Measurements from ENCODE around the gene ATG9B.
A peak's percentile ranks its signal among the peaks of the same experiment; 100 is the strongest.
"Not testable (repeated sequence)": the region's sequence is repeated elsewhere in the genome, so short reads cannot be mapped to it uniquely, and the experiment has no call there.

ATG9B gene

DNA sequence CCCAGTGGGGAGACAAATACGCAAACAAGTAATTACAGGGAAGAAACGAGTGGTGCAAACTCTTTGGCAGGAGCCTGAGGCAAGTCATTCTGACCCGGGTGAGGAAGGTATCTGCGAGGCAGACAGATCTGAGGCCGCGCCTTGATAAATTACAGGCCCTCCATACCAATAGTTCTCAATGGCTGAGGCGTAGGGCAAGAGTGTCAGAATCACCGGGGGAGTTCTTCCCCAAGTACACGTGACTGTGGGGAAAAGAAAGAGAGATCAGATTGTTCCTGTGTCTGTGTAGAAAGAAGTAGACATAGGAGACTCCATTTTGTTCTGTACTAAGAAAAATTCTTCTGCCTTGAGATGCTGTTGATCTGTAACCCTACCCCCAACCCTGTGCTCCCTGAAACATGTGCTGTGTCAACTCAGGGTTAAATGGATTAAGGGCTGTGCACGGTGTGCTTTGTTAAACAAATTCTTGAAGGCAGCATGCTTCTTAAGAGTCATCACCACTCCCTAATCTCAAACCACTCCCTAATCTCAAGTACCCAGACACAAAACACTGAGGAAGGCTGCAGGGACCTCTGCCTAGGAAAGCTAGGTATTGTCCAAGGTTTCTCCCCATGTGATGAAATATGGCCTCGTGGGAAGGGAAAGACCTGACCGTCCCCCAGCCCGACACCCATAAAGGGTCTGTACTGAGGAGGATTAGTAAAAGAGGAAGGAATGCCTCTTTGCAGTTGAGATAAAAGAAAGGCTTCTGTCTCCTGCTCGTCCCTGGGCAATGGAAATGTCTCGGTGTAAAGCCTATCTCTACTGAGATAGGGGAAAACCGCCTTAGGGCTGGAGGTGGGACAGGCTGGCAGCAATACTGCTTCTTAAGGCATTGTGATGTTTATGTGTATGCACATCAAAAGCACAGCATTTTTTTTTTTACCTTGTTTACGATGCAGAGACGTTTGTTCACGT lies 2.8 kb upstream of the ATG9B start:
- H3K9me3 ChIP-seq (ENCODE audit: control insufficient read depth, low read length); H3K4me1 ChIP-seq (ENCODE audit: control insufficient read depth, insufficient read depth, low read length): not testable (repeated sequence)

DNA sequence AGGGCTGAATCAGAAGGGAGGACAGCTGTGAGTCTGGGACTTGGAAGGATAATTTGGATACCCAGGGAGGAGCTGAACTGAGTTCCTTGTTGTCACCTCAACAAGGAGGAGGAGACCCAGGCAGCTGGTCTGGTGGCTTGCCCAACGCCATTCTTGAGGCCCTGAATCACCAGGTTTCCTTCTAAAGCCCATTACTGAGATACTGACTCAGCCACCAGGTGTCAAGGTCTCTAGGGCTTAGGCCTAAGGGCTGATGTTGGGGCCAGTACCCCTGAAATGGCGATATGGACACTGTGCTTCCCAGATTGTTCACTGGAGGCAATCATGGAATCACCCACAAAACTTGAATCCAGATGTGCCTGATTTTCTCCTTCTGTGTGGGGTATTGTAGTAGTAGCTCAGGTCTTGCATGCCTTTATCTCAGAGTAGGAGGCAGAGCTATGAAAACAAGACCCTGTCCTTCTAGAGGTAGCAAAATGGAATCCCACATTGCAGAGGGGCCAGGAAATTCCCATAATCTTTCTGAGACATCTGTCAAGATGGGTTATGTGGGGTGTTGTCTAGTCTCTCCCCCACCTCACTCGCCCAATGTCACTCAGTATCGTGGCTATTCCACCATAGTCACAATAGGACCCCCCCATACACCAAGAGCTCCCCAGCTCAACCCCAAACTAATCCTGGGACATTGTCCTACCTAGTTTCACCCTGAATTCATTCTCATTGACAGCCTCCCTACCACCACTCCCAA lies 1.8 kb upstream of the ATG9B start:
- H3K9me3 ChIP-seq (ENCODE audit: control insufficient read depth, low read length): no peaks in the 10 kb centered on the region
- peaks cover 8% of the 10 kb centered on the region for H3K4me1 ChIP-seq (ENCODE audit: control insufficient read depth, insufficient read depth, low read length)
- H3K36me3 ChIP-seq (ENCODE audit: control insufficient read depth, insufficient read depth, low read length): no peaks in the 10 kb centered on the region
- no peak overlapping the region for H3K4me3 ChIP-seq (ENCODE audit: insufficient read depth, low read depth, low read length)
- no peak overlapping the region for H3K27ac ChIP-seq (ENCODE audit: insufficient read depth, low read depth, low read length, poor library complexity, severe bottlenecking)
- 91 to 92% methylated on average over 4 of the region's 4 CpGs for WGBS, 2 experiments
- H3K27me3 ChIP-seq (ENCODE audit: control insufficient read depth, insufficient read depth, low read length, poor library complexity, severe bottlenecking): no peaks in the 10 kb centered on the region

More for the DNA sequence above, 2.8 kb upstream of the ATG9B start:
- WGBS, 2 experiments: 29 to 33% methylated on average over 19 of the region's 19 CpGs
- H3K36me3 ChIP-seq (ENCODE audit: control insufficient read depth, insufficient read depth, low read length); H3K27me3 ChIP-seq (ENCODE audit: control insufficient read depth, insufficient read depth, low read length, poor library complexity, severe bottlenecking): not testable (repeated sequence)
- Histone ChIP-seq H3K4me3 (ENCODE audit: insufficient read depth, low read depth, low read length) (peak overlapping the region; percentile 89), H3K27ac (ENCODE audit: insufficient read depth, low read depth, low read length, poor library complexity, severe bottlenecking) (peak overlapping the region; percentile 70)

DNA sequence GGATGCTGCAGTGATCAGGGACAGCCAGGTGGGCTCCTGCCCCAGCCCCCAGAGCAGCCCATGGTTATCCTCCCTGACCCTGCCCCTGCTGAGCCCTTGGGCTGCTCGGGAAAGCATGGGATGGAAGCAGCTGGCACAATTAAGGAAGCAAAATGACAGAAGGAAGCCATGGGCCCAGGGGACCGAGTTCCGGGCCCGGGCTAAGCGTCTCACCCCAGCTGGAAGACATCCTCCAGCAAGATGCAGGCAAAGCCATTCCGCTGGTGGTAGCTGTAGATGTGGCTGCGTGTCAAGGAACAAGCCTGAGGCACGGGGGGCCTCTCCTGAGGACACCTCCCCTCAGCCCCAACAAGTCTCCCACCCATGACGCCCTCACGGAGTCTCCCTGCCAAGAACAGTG lies 1.1 kb downstream of the ATG9B start:
- no peak overlapping the region for H3K4me3 ChIP-seq (ENCODE audit: insufficient read depth, low read depth, low read length)
- peaks cover 17% of the 10 kb centered on the region for H3K27me3 ChIP-seq (ENCODE audit: control insufficient read depth, insufficient read depth, low read length, poor library complexity, severe bottlenecking)
- H3K4me1 ChIP-seq (ENCODE audit: control insufficient read depth, insufficient read depth, low read length): peaks cover 26% of the 10 kb centered on the region
- no peaks in the 10 kb centered on the region for H3K36me3 ChIP-seq (ENCODE audit: control insufficient read depth, insufficient read depth, low read length)
- H3K9me3 ChIP-seq (ENCODE audit: control insufficient read depth, low read length): no peaks in the 10 kb centered on the region
- WGBS, 2 experiments: 91 to 93% methylated on average over 10 of the region's 10 CpGs
- H3K27ac ChIP-seq (ENCODE audit: insufficient read depth, low read depth, low read length, poor library complexity, severe bottlenecking): no peak overlapping the region

DNA sequence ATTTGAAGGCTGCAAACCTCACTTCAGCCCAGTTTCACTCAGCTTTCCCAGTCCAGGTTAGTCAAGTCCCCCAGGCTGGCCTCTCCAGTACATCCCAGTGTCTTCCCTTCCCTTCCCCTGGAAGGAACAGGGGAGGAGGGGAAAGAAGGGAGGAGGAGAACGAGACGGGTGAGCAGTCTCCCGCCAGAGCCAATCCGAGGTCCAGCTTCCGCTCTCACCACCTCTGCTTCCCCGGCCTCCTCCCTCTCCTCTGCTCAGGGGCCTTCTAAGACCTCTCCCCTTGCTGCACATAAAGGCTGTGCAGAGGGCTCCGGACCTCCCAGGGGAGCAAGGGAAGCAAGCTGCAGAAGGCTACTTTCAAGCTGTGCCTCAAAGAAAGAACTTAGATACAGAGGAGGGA lies 4.1 kb downstream of the ATG9B start:
- peaks cover 28% of the 10 kb centered on the region for H3K27me3 ChIP-seq (ENCODE audit: control insufficient read depth, insufficient read depth, low read length, poor library complexity, severe bottlenecking)
- H3K4me3 ChIP-seq (ENCODE audit: insufficient read depth, low read depth, low read length): no peak overlapping the region
- peaks cover 21% of the 10 kb centered on the region for H3K4me1 ChIP-seq (ENCODE audit: control insufficient read depth, insufficient read depth, low read length)
- no peaks in the 10 kb centered on the region for H3K36me3 ChIP-seq (ENCODE audit: control insufficient read depth, insufficient read depth, low read length)
- H3K27ac ChIP-seq (ENCODE audit: insufficient read depth, low read depth, low read length, poor library complexity, severe bottlenecking): peak overlapping the region; percentile 47
- no peaks in the 10 kb centered on the region for H3K9me3 ChIP-seq (ENCODE audit: control insufficient read depth, low read length)
- WGBS, 2 experiments: 12 to 22% methylated on average over 5 to 7 of the region's 7 CpGs

DNA sequence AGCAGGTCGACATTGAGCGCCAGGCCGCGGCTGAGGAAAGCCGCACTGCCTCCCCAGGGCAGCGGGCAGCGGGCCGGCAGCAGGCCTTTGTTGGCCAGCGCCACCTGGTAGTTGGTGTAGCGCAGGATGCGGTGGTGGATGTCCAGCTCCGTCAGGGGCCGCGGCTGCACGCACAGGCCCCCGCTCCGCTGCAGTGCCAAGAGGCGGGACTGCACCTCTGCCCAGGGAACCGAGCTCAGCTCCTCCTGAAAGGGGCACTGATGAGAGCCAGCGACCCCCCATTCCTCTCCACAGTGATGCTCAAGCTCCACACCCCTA lies 5.2 kb downstream of the ATG9B start:
- Histone ChIP-seq H3K27me3 (ENCODE audit: control insufficient read depth, insufficient read depth, low read length, poor library complexity, severe bottlenecking) (peaks cover 28% of the 10 kb centered on the region), H3K27ac (ENCODE audit: insufficient read depth, low read depth, low read length, poor library complexity, severe bottlenecking) (no peak overlapping the region), H3K4me1 (ENCODE audit: control insufficient read depth, insufficient read depth, low read length) (peaks cover 21% of the 10 kb centered on the region), H3K9me3 (ENCODE audit: control insufficient read depth, low read length) (no peaks in the 10 kb centered on the region), H3K36me3 (ENCODE audit: control insufficient read depth, insufficient read depth, low read length) (no peaks in the 10 kb centered on the region), H3K4me3 (ENCODE audit: insufficient read depth, low read depth, low read length) (peak overlapping the region; percentile 11)
- 56 to 59% methylated on average over 20 of the region's 20 CpGs for WGBS, 2 experiments

DNA sequence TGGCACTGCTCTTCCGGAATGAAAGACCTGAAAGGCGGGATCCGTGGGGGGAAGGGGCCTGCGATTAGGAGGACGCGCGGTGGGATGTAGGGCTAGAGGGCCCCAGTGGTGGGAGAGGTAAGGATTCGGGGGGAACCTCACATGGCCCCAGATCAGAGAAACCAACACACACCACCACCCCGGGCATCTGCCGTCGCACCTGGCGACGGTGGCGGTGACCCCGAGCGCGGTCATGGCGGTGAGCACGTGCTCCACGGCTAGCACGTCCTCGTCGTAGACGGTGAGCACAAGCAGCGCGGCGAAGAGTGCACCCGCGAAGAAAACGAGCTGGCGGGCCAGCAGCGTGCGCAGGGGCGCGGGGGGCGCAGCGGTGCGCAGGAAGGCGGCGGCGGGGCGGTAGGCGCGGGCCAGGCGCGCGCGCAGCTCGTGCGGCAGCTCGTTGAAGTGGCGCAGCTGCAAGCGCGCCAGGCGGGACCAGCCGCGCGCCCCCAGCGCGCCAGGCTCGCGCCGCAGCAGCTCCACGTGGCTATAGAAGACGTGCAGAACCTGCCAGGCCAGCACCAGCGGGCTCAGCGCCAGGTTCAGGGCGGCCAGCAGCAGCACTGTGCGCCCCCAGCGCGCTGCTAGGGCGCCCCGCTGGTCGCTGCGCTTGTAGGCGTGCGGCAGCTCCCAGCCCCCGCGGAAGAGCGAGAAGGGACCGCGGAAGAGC lies 5.7 kb downstream of the ATG9B start:
- 5% methylated on average over 82 of the region's 82 CpGs for WGBS, 2 experiments
- Histone ChIP-seq H3K4me3 (ENCODE audit: insufficient read depth, low read depth, low read length) (peak overlapping the region; percentile 11), H3K9me3 (ENCODE audit: control insufficient read depth, low read length) (no peaks in the 10 kb centered on the region), H3K36me3 (ENCODE audit: control insufficient read depth, insufficient read depth, low read length) (no peaks in the 10 kb centered on the region), H3K27ac (ENCODE audit: insufficient read depth, low read depth, low read length, poor library complexity, severe bottlenecking) (no peak overlapping the region), H3K27me3 (ENCODE audit: control insufficient read depth, insufficient read depth, low read length, poor library complexity, severe bottlenecking) (peaks cover 28% of the 10 kb centered on the region), H3K4me1 (ENCODE audit: control insufficient read depth, insufficient read depth, low read length) (peaks cover 21% of the 10 kb centered on the region)

DNA sequence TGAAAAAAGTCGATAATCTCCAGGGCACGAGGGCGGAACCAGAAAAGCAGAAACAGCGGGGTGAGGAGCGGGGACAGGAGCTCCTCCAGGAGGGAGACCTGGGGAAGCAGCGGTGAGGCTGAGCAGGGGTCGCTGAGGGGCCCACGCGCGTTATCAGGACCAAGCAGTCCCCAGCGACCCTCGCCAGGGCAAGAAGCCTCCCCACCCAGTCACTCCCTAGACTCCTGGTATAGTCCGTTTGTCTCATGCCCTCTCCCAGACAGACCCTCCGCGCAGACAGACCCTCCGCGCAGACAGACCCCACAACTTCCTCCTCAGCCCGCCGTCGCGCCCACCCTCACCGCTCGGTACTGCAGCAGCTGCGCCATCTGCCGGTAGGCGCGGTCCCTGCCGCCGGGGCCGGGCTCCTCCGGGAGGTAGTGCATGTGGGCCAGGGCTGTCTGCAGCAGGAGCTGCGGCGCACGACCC lies 6.3 kb downstream of the ATG9B start:
- H3K36me3 ChIP-seq (ENCODE audit: control insufficient read depth, insufficient read depth, low read length): no peaks in the 10 kb centered on the region
- 13 to 14% methylated on average over 34 of the region's 34 CpGs for WGBS, 2 experiments
- H3K4me3 ChIP-seq (ENCODE audit: insufficient read depth, low read depth, low read length): peak overlapping the region; percentile 11
- H3K9me3 ChIP-seq (ENCODE audit: control insufficient read depth, low read length): no peaks in the 10 kb centered on the region
- peaks cover 22% of the 10 kb centered on the region for H3K4me1 ChIP-seq (ENCODE audit: control insufficient read depth, insufficient read depth, low read length)
- H3K27me3 ChIP-seq (ENCODE audit: control insufficient read depth, insufficient read depth, low read length, poor library complexity, severe bottlenecking): peaks cover 28% of the 10 kb centered on the region
- H3K27ac ChIP-seq (ENCODE audit: insufficient read depth, low read depth, low read length, poor library complexity, severe bottlenecking): no peak overlapping the region

DNA sequence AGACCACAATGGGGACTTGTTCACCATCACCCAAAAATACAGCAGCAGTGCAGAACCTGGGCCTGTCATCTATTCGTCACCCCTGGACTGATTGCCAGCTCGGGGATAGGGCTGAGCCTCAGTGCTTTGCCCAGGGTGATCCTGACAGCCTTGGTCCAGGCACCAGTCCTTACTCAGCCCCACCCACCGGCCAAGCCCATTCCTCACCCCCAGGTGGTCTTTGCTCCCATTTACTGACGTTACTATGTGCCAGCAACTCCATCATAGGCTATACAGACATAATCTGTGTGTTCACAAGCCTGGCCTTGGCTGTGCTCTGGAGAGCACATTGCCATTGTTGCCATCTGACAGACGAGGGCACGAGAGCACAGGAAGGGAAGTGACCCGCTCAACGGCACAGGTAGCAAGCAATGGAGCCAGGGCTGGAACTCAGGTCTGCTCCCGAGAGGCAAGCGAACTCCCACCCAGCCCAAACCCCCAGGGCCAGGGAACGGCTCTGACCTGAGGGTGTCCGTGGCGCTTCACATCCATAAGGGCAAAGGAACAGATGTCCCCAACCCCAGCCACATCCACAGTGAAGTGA lies 6.8 kb downstream of the ATG9B start:
- H3K9me3 ChIP-seq (ENCODE audit: control insufficient read depth, low read length): no peaks in the 10 kb centered on the region
- WGBS, 2 experiments: 77 to 81% methylated on average over 13 of the region's 13 CpGs
- peaks cover 28% of the 10 kb centered on the region for H3K27me3 ChIP-seq (ENCODE audit: control insufficient read depth, insufficient read depth, low read length, poor library complexity, severe bottlenecking)
- no peaks in the 10 kb centered on the region for H3K36me3 ChIP-seq (ENCODE audit: control insufficient read depth, insufficient read depth, low read length)
- peak overlapping the region; percentile 11 for H3K4me3 ChIP-seq (ENCODE audit: insufficient read depth, low read depth, low read length)
- H3K4me1 ChIP-seq (ENCODE audit: control insufficient read depth, insufficient read depth, low read length): peaks cover 27% of the 10 kb centered on the region
- no peak overlapping the region for H3K27ac ChIP-seq (ENCODE audit: insufficient read depth, low read depth, low read length, poor library complexity, severe bottlenecking)

DNA sequence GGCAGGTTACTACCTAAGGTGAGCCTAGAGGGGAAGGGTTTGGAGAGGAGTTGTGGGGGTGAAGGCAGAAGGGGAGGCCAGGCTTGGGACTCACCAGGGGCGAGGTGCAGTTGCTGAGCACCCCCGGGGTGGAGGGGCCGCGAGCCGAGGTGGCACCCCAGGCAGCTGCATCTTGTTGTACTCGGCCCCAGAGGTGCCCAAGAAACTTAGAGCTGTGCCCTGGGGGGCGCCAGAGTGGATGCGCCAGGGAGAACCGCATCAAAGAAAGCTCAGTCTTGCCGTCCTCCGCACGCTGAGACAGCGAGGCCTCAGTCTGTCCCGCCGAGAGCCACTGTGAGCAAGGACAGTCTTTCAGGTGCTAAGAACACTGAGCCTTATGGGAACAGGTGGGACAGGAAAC lies 7.4 kb downstream of the ATG9B start:
- Histone ChIP-seq H3K36me3 (ENCODE audit: control insufficient read depth, insufficient read depth, low read length) (no peaks in the 10 kb centered on the region), H3K4me1 (ENCODE audit: control insufficient read depth, insufficient read depth, low read length) (peaks cover 30% of the 10 kb centered on the region), H3K27ac (ENCODE audit: insufficient read depth, low read depth, low read length, poor library complexity, severe bottlenecking) (no peak overlapping the region), H3K27me3 (ENCODE audit: control insufficient read depth, insufficient read depth, low read length, poor library complexity, severe bottlenecking) (peaks cover 28% of the 10 kb centered on the region), H3K9me3 (ENCODE audit: control insufficient read depth, low read length) (no peaks in the 10 kb centered on the region), H3K4me3 (ENCODE audit: insufficient read depth, low read depth, low read length) (no peak overlapping the region)
- WGBS, 2 experiments: 88 to 89% methylated on average over 15 of the region's 15 CpGs
